IMR-90 (cell line): ENCODE measurements around the gene BRCC3. TPM values are rescaled to one million over a fixed set of nuclear protein-coding genes. Genes with fewer than 3 reads are reported as not detected.

ENCODE experiments used
- ATAC-seq: fragments of 200-7000 bp; cut with Tn5 transposase; 2 replicates; pipeline ENCODE4 v1.9.1; 2020; ENCODE audit warnings: low read depth, mild to moderate bottlenecking, moderate library complexity
- BruUV-seq: library from RNA; stranded (reverse); fragments of 400-500 nt; replicated peaks from 2 replicates; lab custom pipeline; 2021; lab: Mats Ljungman, UMichigan
- CTCF ChIA-PET: fragments of 300-600 bp; formaldehyde crosslinking; extraction: SDS; loops from one replicate; lab custom pipeline; 2021; ENCODE audit warnings: antibody characterized with exemption; lab: Yijun Ruan, JAX
- POLR2A ChIA-PET: fragments of 300-600 bp; sonication (Branson Sonifier 250); formaldehyde crosslinking; loops from one replicate; lab custom pipeline; 2022; ENCODE audit warnings: antibody characterized with exemption; ENCODE audit not compliant: unreplicated experiment; lab: Charles Lee
- DNase-seq: peaks from one replicate; pipeline ENCODE4 v3.0.0; 2013
- H2AFZ ChIP-seq: replicated peaks from 2 replicates; pipeline ENCODE3; 2013; ENCODE audit warnings: low read length, mild to moderate bottlenecking; ENCODE audit not compliant: poor library complexity
- H2AK5ac ChIP-seq: 2 replicates; pipeline ENCODE4 v1.6.1; 2013; ENCODE audit warnings: low read depth, low read length, inconsistent platforms
- H2AK9ac ChIP-seq: replicated peaks from 2 replicates; pipeline ENCODE3; 2013; ENCODE audit warnings: mild to moderate bottlenecking, low read depth, low read length, moderate library complexity; ENCODE audit not compliant: poor library complexity
- H2BK120ac ChIP-seq: 2 replicates; pipeline ENCODE4 v1.6.1; 2013; ENCODE audit warnings: low read depth, low read length, inconsistent platforms
- H2BK15ac ChIP-seq: 3 replicates; pipeline ENCODE4 v1.6.1; 2013; ENCODE audit warnings: low read depth, low read length, inconsistent platforms
- H2BK20ac ChIP-seq: 2 replicates; pipeline ENCODE4 v1.6.1; 2013; ENCODE audit warnings: low read depth, mild to moderate bottlenecking, inconsistent platforms, low read length, moderate library complexity
- H2BK5ac ChIP-seq: 2 replicates; pipeline ENCODE4 v1.6.1; 2013; ENCODE audit warnings: mild to moderate bottlenecking, low read depth, low read length, inconsistent platforms; ENCODE audit not compliant: poor library complexity, severe bottlenecking
- H3K14ac ChIP-seq: replicated peaks from 2 replicates; pipeline ENCODE4 v1.6.1; 2013; ENCODE audit warnings: low read depth, low read length, inconsistent platforms
- H3K18ac ChIP-seq: 2 replicates; pipeline ENCODE4 v1.6.1; 2013; ENCODE audit warnings: low read depth, low read length, control low read depth
- H3K23ac ChIP-seq: 2 replicates; pipeline ENCODE4 v1.6.1; 2013; ENCODE audit warnings: low read depth, low read length, inconsistent platforms
- H3K27ac ChIP-seq: 2 replicates; pipeline ENCODE4 v1.5.1; 2013; ENCODE audit warnings: mild to moderate bottlenecking, control low read depth, low read length; ENCODE audit not compliant: insufficient read depth
- H3K27me3 ChIP-seq: 2 replicates; pipeline ENCODE4 v1.6.1; 2013; ENCODE audit warnings: low read length; ENCODE audit not compliant: control insufficient read depth, insufficient read depth
- H3K36me3 ChIP-seq: 2 replicates; pipeline ENCODE4 v1.6.1; 2013; ENCODE audit warnings: low read length, mixed read lengths; ENCODE audit not compliant: control insufficient read depth, insufficient read depth
- H3K4ac ChIP-seq: 2 replicates; pipeline ENCODE4 v1.6.1; 2013; ENCODE audit warnings: low read depth, low read length, inconsistent platforms
- H3K4me1 ChIP-seq: 2 replicates; pipeline ENCODE4 v1.6.1; 2013; ENCODE audit warnings: low read length, mixed read lengths; ENCODE audit not compliant: control insufficient read depth, insufficient read depth
- H3K4me2 ChIP-seq: 2 replicates; pipeline ENCODE4 v1.6.1; 2013; ENCODE audit warnings: low read depth, mild to moderate bottlenecking, control low read depth, low read length, moderate library complexity
- H3K4me3 ChIP-seq: 2 replicates; pipeline ENCODE4 v1.5.1; 2013; ENCODE audit warnings: low read depth, mild to moderate bottlenecking, control low read depth, low read length, moderate library complexity; ENCODE audit not compliant: insufficient read depth
- H3K56ac ChIP-seq: 2 replicates; pipeline ENCODE4 v1.6.1; 2013; ENCODE audit warnings: low read length, inconsistent platforms; ENCODE audit not compliant: insufficient read depth; ENCODE audit errors: extremely low read depth
- H3K79me1 ChIP-seq, 2 experiments: 2 replicates each; pipeline ENCODE4 v1.6.1; 2013; ENCODE audit warnings: low read length in 2 of 2, inconsistent platforms in 1 of 2, low read depth in 1 of 2
- H3K9ac ChIP-seq: 2 replicates; pipeline ENCODE4 v1.6.1; 2013; ENCODE audit warnings: low read depth, low read length, control low read depth
- H3K9me1 ChIP-seq: 2 replicates; pipeline ENCODE4 v1.6.1; 2013; ENCODE audit warnings: low read length, inconsistent platforms; ENCODE audit not compliant: insufficient read depth
- H3K9me3 ChIP-seq: 2 replicates; pipeline ENCODE4 v1.6.1; 2013; ENCODE audit warnings: low read length; ENCODE audit not compliant: control insufficient read depth, insufficient read depth
- H4K20me1 ChIP-seq: 2 replicates; pipeline ENCODE4 v1.6.1; 2013; ENCODE audit warnings: low read length, inconsistent platforms; ENCODE audit not compliant: insufficient read depth
- H4K5ac ChIP-seq: 2 replicates; pipeline ENCODE4 v1.6.1; 2013; ENCODE audit warnings: mild to moderate bottlenecking, low read depth, low read length, control low read depth
- H4K8ac ChIP-seq, 2 experiments: 2 replicates each; pipeline ENCODE4 v1.6.1; 2013; ENCODE audit warnings: low read depth in 2 of 2, low read length in 2 of 2, control low read depth in 1 of 2, inconsistent platforms in 1 of 2
- H4K91ac ChIP-seq: 2 replicates; pipeline ENCODE4 v1.6.1; 2013; ENCODE audit warnings: low read depth, low read length, inconsistent platforms; ENCODE audit not compliant: insufficient read depth
- SMC3 ChIP-seq: fragments of 150-350 bp; IDR thresholded peaks from 2 replicates; pipeline ENCODE4 v1.6.1; 2016; ENCODE audit warnings: low read depth, mild to moderate bottlenecking, antibody characterized with exemption, low read length, moderate library complexity
- WGBS, 2 experiments: methylation state at CpG; one replicate each; pipeline versions ENCODE4 v1.1.5 to v1.1.7; 2013; ENCODE audit warnings: missing lambda C conversion rate in 2 of 2; ENCODE audit not compliant: insufficient read length in 1 of 2; ENCODE audit errors: extremely low coverage in 2 of 2; 5-methylcytosine and 5-hydroxymethylcytosine counted together
- dilution Hi-C: fragments of 300-500 bp; cut with HindIII; formaldehyde crosslinking; loops from one replicate; pipeline ENCODE4 v1.14.3; 2018; ENCODE audit warnings: low sequenced_read_pairs; ENCODE audit not compliant: unreplicated experiment
- in situ Hi-C: fragments of 300-500 bp; cut with MboI; formaldehyde crosslinking; loops from 3 replicates; pipeline ENCODE4 v1.14.3; 2019; ENCODE audit warnings: low sequenced_read_pairs, inconsistent platforms, mixed read lengths
- intact Hi-C: fragments of 100-400 bp; cut with micrococcal nuclease; formaldehyde crosslinking; loops from 2 replicates; pipeline ENCODE4 v1.10.0; 2022
- polyA plus RNA-seq, 3 experiments: library from polyadenylated mRNA; depleted of rRNA; stranded (reverse); fragments of >200 nt; gene quantifications; 2 replicates each; pipeline ENCODE4 v1.2.3, GENCODE V29; 2012; ENCODE audit warnings: low replicate concordance in 1 of 3
- total RNA-seq: library from RNA; depleted of rRNA; stranded (reverse); fragments of >200 nt; gene quantifications from 2 replicates; pipeline ENCODE4 v1.2.3, GENCODE V29; 2012

BRCC3 gene
- total and polyA plus RNA-seq, 2 of the 4 experiments (the other 2 are of a cell fraction): 14.4 to 24.7 TPM

DNA sequence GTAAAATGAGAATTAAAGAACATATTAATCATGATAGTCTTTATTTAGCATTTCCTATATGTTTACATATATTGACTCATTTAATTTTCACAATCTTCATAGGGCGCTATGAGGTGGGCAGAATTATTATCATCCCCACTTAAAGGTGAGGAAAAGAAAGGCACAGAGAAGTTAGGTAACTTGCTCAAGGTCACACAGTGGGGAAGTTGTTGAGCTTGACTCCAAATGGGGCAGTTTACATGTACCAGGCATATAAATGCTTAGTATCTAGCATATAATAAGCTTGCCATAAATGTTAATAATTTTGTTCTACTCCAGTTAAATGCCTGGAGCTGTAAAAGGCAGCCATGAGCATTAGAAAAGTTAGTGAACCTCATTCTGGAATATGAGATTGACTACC, 1.9 kb upstream of the BRCC3 start:
- CTCF ChIA-PET: no interaction called here
- H3K36me3 ChIP-seq: no peaks in the 10 kb centered on the region
- no peak overlapping the region for H2BK120ac ChIP-seq
- H2BK5ac ChIP-seq: no peak overlapping the region
- no peak overlapping the region for H3K4me3 ChIP-seq
- TF ChIP-seq SMC3: no peak
- no peak overlapping the region for H3K27ac ChIP-seq
- H3K56ac ChIP-seq: no peak overlapping the region
- H4K20me1 ChIP-seq: no peaks in the 10 kb centered on the region
- H3K4me2 ChIP-seq: peak overlapping the region; percentile 94; the same call in 1 of the 2 replicates
- H2AK5ac ChIP-seq: no peak overlapping the region
- no peak for DNase-seq
- no CpG with 5 or more reads among the region's 1 CpG for WGBS, 2 experiments
- H4K5ac ChIP-seq: no peak overlapping the region
- no peak overlapping the region for H3K4ac ChIP-seq
- intact Hi-C loops: no loop called here
- no peak overlapping the region for H2AFZ ChIP-seq
- no peak overlapping the region for H3K14ac ChIP-seq
- no peak overlapping the region for H2BK20ac ChIP-seq
- in situ Hi-C loops: no loop called here
- POLR2A ChIA-PET: no interaction called here
- no peak overlapping the region for H2AK9ac ChIP-seq
- H4K8ac ChIP-seq: no peak overlapping the region
- H4K91ac ChIP-seq: no peak overlapping the region
- dilution Hi-C loops: no loop called here
- no peak overlapping the region for H3K18ac ChIP-seq
- H3K4me1 ChIP-seq: peaks cover 6% of the 10 kb centered on the region
- H3K27me3 ChIP-seq: no peaks in the 10 kb centered on the region
- H3K9me3 ChIP-seq: no peaks in the 10 kb centered on the region
- H2BK15ac ChIP-seq: no peak overlapping the region
- no peak for ATAC-seq
- H3K23ac ChIP-seq: no peak overlapping the region
- H3K9ac ChIP-seq: no peak overlapping the region
- H3K9me1 ChIP-seq: no peaks in the 10 kb centered on the region
- no TSS peak for BruUV-seq
- H3K79me1 ChIP-seq: peaks cover 8 to 33% of the 10 kb centered on the region in 2 experiments; a peak in 3 of 4 replicates
